ENCODE results near the gene MYOM1.

The MYOM1 gene

DNA sequence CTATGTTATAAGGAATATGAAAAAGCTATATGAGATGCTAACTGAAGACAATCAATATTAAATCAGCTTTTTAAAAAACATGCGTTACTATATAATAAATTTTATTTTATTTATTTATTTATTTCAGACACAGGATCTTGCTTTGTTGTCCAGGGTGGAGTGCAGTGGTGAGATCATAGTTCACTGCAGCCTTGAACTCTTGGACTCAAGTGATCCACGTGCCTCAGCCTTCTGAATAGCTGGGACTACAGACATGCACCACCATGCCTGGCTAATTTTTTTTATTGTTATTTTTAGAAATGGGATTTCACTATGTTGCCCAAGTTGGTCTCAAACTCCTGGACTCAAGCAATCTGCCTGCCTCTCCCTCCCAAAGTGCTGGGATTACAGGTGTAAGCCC is 89.4 kb downstream of the MYOM1 start:
- peaks cover 8% of the 10 kb centered on the region for H3K27me3 ChIP-seq (ENCODE audit: control insufficient read depth, low read length)
- H3K4me3 ChIP-seq (ENCODE audit: low read length) = no peak overlapping the region
- no peaks in the 10 kb centered on the region for H3K79me2 ChIP-seq (ENCODE audit: control insufficient read depth, low read length)
- no peaks in the 10 kb centered on the region for H3F3A ChIP-seq (ENCODE audit: control insufficient read depth, insufficient read depth)
- TF ChIP-seq, protein P1, sequence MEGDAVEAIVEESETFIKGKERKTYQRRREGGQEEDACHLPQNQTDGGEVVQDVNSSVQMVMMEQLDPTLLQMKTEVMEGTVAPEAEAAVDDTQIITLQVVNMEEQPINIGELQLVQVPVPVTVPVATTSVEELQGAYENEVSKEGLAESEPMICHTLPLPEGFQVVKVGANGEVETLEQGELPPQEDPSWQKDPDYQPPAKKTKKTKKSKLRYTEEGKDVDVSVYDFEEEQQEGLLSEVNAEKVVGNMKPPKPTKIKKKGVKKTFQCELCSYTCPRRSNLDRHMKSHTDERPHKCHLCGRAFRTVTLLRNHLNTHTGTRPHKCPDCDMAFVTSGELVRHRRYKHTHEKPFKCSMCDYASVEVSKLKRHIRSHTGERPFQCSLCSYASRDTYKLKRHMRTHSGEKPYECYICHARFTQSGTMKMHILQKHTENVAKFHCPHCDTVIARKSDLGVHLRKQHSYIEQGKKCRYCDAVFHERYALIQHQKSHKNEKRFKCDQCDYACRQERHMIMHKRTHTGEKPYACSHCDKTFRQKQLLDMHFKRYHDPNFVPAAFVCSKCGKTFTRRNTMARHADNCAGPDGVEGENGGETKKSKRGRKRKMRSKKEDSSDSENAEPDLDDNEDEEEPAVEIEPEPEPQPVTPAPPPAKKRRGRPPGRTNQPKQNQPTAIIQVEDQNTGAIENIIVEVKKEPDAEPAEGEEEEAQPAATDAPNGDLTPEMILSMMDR (IDR thresholded peaks at IDR 0.05; ENCODE audit: low read depth, low read length, poor library complexity, severe bottlenecking) = no peak
- TF ChIP-seq EZH2phosphoT487 (IDR thresholded peaks at IDR 0.05; ENCODE audit: borderline replicate concordance, low read length) = no peak
- no peaks in the 10 kb centered on the region for H4K20me1 ChIP-seq (ENCODE audit: control insufficient read depth, insufficient read depth, low read depth, low read length)
- H3K4me1 ChIP-seq (ENCODE audit: control insufficient read depth, low read length) = peaks cover 10% of the 10 kb centered on the region
- H3K36me3 ChIP-seq (ENCODE audit: control insufficient read depth, low read length) = no peaks in the 10 kb centered on the region
- H3K9me3 ChIP-seq (ENCODE audit: control insufficient read depth, insufficient read depth, low read length) = no peaks in the 10 kb centered on the region
- no peaks in the 10 kb centered on the region for H3K9me2 ChIP-seq (replicated peaks; ENCODE audit: control insufficient read depth, low read length)
- H3K4me2 ChIP-seq (ENCODE audit: low read length) = no peak overlapping the region
- no peak overlapping the region for H3K27ac ChIP-seq (ENCODE audit: low read depth, low read length)

DNA sequence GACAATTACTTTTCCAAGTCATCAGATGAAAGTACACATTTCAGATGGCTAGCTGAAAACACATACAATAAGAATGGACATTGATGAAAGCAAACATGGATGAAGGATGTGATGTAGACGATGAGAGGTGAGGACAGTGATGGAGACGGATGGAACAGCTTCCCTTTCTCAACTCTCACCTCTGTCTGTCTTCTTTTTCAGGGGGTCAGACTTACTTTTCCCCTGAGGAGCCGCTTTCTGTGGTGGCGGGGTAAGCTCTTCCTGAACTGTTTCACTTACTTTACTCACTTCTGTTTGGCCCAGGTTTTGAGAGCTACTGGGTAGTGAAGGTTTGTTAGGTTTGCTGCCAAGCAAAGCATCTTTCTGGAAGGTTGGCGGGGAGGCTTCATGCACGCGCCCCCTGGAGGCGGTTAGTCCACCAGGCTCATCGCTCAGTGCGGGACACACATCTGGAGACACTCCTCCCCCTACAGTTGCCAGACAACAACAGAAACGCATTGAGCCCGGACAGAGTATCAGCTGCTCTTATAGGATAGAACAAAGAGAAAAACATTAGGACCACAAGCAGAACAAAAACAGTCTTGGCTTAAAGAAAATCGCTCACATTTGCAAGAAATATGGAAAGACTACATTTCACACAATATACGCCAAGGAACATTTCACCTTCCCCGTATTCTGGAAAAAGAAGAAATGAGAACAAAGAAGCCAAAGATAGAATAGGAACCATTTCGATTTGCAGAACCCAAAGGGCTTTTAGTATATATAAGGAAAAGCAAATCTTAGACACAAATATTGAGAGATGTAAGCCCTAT is 90.5 kb downstream of the MYOM1 start:
- Histone ChIP-seq H3K9me3 (ENCODE audit: control insufficient read depth, insufficient read depth, low read length) (no peaks in the 10 kb centered on the region), H3K4me3 (ENCODE audit: low read length) (peak overlapping the region; percentile 47), H3K27ac (ENCODE audit: low read depth, low read length) (no peak overlapping the region), H3F3A (ENCODE audit: control insufficient read depth, insufficient read depth) (no peaks in the 10 kb centered on the region), H3K9me2 (replicated peaks; ENCODE audit: control insufficient read depth, low read length) (no peaks in the 10 kb centered on the region), H3K4me2 (ENCODE audit: low read length) (peak overlapping the region; percentile 55), H3K4me1 (ENCODE audit: control insufficient read depth, low read length) (peaks cover 10% of the 10 kb centered on the region), H3K79me2 (ENCODE audit: control insufficient read depth, low read length) (no peaks in the 10 kb centered on the region), H4K20me1 (ENCODE audit: control insufficient read depth, insufficient read depth, low read depth, low read length) (no peaks in the 10 kb centered on the region), H3K27me3 (ENCODE audit: control insufficient read depth, low read length) (peaks cover 8% of the 10 kb centered on the region), H3K36me3 (ENCODE audit: control insufficient read depth, low read length) (no peaks in the 10 kb centered on the region)
- TF ChIP-seq, protein P1 (IDR thresholded peaks at IDR 0.05; ENCODE audit: low read depth, low read length, poor library complexity, severe bottlenecking) = peak; percentile 97
- TF ChIP-seq EZH2phosphoT487 (IDR thresholded peaks at IDR 0.05; ENCODE audit: borderline replicate concordance, low read length) = no peak

DNA sequence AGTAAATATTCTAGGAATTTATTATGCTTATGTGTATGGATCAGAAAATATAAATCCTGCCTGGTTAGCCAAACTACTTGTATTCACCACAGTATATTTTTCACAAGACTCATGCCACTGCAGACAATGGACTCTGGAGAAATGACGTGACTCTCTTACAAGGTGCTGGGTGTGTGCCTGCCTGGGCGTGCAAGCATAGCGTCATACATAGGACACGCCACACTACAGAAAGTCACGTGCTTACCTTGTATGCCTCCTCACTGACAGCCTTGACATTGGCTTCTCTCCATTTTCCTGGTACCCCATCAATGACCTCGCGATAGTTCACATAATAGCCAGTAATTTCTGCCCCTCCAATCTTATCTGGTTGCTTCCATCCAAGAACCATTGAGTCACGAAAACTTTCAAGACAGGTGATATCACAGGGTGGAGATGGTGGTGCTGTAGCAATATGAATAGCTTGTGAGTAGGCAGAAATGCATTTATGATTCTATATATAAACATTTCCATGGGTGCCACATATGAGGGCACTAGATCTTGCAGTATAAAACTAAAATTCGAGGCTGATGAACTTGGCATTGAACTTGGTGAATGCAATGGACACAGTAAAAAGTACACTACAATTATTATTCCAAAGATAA is 93.2 kb downstream of the MYOM1 start:
- no peaks in the 10 kb centered on the region for H4K20me1 ChIP-seq (ENCODE audit: control insufficient read depth, insufficient read depth, low read depth, low read length)
- H3K27ac ChIP-seq (ENCODE audit: low read depth, low read length) = no peak overlapping the region
- TF ChIP-seq, protein P1 (IDR thresholded peaks at IDR 0.05; ENCODE audit: low read depth, low read length, poor library complexity, severe bottlenecking) = no peak
- no peak for TF ChIP-seq EZH2phosphoT487 (IDR thresholded peaks at IDR 0.05; ENCODE audit: borderline replicate concordance, low read length)
- no peaks in the 10 kb centered on the region for H3K9me2 ChIP-seq (replicated peaks; ENCODE audit: control insufficient read depth, low read length)
- no peaks in the 10 kb centered on the region for H3F3A ChIP-seq (ENCODE audit: control insufficient read depth, insufficient read depth)
- H3K4me3 ChIP-seq (ENCODE audit: low read length) = no peak overlapping the region
- H3K4me2 ChIP-seq (ENCODE audit: low read length) = no peak overlapping the region
- H3K9me3 ChIP-seq (ENCODE audit: control insufficient read depth, insufficient read depth, low read length) = no peaks in the 10 kb centered on the region
- H3K36me3 ChIP-seq (ENCODE audit: control insufficient read depth, low read length) = no peaks in the 10 kb centered on the region
- H3K4me1 ChIP-seq (ENCODE audit: control insufficient read depth, low read length) = peaks cover 10% of the 10 kb centered on the region
- no peaks in the 10 kb centered on the region for H3K79me2 ChIP-seq (ENCODE audit: control insufficient read depth, low read length)
- peaks cover 8% of the 10 kb centered on the region for H3K27me3 ChIP-seq (ENCODE audit: control insufficient read depth, low read length)

All from DOHH2 (cell line).